Stimulated activated CD4-positive, alpha-beta T cell treated with anti-CD3 and anti-CD28 coated beads, Interleukin-15, amount 100 ng/mL, for 48 hours (primary cell): ENCODE data around the gene CFAP58.
"Not testable (repeated sequence)": the region's sequence is repeated elsewhere in the genome, so short reads cannot be mapped to it uniquely, and the experiment has no call there.

Experiments
- DNase-seq, 2 donors: peaks; one replicate each; pipeline ENCODE4 v3.0.0-alpha.2; 2020; ENCODE audit warnings: low read depth in 2 of 2

The CFAP58 gene

DNA sequence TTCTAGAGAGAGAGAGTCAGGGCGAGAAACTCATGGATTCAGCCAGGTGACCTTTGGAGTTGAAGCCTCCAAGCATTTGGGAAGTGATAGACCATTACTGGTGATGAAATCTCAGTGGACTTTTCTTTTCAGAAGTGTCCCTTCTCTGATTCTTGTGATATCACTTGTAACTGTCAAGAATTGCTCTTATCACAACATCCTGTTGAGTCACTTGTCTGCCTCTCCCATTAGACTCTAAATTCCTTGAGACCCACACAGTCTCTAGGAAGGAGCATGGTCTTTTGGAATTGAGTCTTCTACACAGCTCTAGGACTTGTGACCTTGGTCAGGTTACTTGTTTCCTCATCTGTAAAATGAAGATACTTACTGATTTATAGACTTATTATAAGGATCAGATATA lies 81.0 kb downstream of the CFAP58 start:
- no peak for DNase-seq

DNA sequence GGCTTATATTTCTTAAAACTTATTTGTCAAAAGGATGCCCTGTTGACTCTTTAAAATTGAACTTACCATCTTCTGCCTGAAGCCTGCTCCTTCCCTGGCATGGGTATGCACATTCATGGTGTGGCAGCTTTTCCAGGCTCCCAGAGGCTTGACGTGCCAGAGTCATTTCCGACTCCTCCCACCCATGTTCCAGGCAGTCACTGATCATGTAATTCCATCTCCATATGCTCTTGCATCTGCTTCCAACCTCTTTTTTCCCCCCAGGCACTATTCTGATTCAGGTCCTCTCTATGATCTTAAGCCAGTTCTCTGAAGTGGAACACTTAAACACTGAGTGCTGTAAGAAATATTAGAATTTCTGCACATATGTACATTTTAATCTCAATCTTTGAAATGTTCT lies 82.2 kb downstream of the CFAP58 start:
- DNase-seq: no peak

DNA sequence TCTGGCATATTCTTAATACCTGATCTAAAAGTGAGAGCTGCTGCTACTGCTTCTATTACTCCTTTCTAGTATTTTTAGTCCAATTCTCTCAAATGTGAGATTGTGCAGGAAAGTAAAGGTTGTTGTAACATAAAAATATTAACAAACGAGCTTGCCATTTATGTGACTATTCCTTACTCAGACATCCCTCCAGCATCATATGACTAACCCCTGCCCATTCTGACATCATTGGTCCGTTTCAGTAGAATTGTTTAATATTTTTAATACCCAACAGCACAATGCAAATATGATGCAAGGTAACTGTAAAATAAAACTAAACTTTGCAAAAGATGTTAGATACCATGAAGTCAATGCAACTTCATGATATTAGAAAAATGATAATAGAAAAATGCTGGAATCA lies 83.6 kb downstream of the CFAP58 start:
- no peak for DNase-seq

DNA sequence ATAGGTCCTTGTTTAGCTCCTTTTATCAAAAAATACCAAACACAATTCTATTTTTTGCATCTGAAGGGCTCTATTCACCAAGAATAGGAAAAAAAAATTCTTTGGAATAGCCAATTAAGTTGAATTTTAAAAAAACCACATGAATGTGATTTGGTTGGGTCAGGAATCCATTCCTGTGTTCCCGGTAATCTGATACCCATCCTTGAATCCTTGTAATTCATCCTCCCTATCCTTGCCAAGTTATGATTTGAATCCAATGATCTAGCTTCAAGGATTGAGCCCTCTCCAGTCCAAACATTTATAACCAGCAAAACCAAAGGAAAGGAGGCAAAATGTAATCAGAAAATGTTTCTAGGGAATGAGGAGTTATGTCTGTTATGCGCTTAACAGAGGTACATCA lies 86.6 kb downstream of the CFAP58 start:
- DNase-seq: no peak

DNA sequence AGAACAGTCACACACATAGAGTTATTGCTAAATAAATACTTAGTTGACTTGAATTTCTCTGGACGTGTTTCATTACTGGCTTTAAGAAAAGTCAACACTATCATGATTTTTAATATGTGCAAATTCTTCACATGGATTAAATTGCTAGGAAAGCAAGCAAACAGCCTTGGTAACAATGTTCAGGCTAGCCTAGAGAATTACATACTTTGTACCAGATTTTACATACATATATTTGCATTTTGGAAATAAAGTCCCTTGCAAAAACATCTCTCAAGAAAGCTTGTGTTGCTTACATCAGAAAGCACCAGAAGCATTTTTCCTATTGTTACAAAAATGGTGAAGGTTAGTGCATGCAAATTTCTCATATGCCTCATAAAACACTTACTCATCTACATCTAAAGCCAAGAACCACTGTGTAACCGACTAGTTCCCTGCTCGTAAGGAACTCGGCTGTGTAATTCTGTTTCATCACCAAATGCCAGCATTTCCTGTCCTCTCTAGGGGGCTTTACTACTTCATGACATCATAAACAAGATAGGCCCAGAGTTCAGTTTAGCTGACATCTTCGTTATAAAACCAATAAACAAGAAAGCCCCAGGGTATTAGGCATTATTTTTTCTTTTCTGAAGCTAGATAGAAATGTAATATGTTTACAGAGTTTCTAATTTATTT lies 87.8 kb downstream of the CFAP58 start:
- no peak for DNase-seq

DNA sequence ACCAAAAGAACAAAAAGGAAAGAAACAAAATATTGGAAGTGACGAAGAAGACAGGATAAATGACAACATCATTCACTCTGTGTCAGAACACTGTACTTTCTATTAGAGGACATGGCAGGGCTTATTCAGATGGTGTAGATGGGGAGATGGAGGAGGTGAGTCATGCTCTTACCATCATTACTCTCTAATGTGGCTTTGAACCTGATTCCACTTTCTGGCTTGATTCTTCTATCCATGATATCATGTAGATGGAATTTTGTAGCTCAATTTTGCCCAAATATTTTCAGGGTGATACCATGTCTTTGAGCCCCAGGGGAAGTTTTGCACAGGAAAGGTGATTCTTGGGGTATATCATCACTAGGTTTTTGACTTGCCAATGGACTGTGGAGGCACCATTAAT lies 91.7 kb downstream of the CFAP58 start:
- DNase-seq: no peak

DNA sequence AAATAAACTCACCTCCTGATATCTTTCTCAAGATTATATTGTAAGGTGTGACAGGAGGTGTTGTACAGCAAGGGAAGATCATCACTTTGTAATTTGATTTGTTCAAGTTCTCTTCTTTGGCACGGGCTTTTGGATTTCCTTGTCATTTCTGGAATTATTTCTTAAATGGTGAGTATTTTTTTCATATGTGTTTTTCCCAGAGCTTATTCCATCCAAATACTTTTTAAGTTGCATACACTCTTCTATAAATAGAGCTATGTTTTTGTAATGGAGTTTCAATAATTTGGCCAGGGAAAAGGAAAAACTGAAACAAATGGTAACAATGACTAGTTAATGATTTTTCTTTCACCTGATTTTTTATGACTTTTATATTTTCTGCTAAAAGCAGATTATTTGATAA lies 92.5 kb downstream of the CFAP58 start:
- DNase-seq: no peak

DNA sequence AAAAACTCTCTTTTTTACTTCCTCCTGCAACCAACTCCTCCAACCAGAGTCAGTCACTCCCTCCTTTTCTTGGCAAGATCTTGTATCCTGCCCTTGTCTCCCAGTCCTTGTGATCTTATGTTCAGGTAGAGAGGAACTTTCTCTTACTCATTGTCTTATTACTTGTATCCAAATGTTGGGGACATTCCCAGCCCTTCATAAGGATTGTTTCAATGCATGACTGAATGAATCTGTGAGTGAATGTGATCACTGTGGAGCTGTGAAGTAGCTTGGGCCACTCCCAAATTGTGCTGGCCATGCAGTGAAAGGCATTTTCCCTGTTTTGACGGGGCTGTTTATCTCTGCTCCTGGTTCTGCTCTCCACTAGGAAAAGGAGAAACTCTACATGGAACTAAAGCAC lies 93.7 kb downstream of the CFAP58 start:
- no peak for DNase-seq

DNA sequence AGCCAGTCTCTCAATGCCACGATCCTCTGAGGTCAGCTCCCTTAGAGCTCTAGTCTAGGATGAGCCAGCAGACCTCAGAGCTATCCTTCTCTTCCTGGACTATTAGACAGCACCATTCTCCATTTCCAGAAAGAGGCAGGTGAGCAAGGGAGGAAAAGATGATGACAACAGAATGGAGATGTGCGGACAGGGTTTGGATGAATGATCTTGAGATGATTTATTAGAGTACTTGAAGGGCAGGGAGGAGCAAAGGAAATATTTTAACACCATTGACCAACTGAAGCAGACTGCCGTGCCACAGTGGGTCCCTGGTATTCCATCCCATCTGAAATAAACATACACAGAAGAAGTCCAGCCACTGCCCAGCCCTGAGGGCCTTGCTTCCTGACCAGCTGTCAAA lies 94.3 kb downstream of the CFAP58 start:
- no peak for DNase-seq

DNA sequence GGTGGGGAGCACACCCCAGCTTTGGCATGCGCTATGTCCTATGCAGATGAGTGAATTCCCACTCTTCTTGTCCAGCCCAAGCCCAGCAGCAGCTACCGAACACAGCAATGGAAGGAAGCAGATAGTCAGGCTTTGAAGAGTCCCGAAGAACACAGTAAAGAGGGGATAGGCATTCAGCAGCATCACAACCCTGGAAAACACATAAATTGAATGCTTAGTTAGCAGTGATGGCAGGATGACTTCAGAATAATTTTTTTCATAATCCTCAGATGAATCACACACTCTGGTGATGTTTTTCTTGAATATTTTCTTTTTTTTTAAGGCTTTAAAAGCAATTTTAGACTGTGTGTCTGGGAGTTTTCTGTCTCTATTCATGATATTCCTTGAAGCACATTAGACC lies 95.8 kb downstream of the CFAP58 start:
- DNase-seq: no peak

DNA sequence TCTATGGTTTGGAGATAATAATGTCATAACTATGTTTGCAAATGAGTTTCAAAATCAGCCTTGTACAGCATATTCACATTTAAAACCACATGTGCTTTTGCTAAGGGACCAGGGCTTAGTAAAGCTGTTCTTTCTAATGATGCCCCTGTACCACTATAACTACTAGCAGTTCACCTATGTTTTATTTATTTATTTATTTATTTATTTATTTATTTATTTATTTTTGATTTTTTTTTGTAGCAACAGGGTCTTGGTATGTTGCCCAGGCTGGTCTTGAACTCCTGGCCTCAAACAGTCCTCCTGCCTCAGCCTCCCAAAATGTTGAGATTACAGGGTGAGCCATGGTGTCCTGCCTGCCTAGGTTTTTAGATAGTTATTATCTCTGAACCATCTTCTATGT lies 96.9 kb downstream of the CFAP58 start:
- no peak for DNase-seq

DNA sequence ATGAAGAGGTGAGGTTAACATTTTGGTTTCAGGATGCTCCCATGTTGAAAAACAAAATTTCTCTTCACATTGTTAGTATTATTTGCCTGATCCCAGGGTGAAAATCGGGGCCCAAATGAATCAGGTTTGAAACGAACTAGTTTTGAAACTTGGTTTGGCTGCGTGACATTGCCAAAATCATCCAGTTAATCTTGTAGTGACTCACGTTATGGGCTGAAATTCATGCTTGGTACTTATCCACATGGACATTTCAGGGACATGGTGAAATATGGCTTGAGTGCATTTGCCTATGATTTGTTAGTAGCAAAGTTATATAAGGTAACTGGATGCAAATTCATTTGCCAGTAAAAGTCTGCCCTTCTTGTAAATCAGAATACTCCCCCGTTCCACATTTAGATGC lies 97.3 kb downstream of the CFAP58 start:
- no peak for DNase-seq

DNA sequence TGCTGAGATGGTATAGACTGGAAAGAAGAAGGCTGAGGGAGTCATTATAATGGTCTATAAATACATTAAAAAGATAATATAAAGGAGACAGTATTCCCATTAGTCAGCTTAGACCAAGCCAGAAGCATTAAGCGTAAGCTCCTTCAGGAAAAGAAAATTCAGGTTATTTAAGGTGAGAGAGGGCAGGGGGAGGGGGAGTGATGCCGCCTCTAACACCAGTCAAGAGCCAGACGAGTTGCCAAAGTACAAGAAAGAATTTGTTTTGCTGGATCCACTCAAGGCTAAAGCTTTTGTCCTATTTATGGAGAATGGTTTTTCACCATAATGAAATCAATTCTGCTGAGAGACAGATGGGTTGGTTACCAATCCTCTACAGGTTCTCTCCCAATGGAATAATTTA lies 99.3 kb downstream of the CFAP58 start:
- DNase-seq: no peak

DNA sequence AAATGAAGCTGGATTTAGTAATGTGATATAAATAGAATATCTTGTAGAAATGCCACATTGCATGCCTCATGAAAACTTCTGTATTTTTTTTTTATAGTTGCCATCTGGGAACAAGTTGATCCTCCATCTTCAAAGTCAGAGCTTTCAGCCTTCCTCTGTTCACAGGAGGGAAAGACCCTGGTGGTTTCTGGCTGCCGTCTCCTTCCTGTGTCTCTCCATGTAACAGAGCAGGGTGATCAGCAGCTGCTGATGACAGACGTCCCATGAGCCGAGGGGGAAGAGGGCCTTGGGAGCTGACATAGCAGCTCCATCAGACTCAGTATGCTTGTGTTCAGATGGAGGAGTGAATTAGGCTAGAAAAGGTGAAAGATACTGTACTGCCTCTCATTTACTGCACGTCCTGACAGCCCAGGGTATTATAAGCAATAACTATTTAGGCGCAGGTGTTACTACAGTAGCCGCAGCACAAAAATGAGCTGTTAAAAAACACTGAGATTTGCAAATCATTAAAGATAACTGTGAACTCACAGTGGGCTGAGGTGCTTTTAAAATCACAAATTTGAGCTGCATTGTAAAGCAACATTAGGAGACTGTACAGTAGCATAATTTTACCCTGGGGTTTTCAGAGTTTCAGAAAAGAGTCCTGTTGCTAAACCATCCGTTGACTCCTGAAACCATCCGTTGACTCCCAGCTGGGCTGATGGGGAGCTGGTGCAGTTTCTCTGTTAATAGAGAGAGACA lies 103.3 kb downstream of the CFAP58 start:
- DNase-seq: no peak

DNA sequence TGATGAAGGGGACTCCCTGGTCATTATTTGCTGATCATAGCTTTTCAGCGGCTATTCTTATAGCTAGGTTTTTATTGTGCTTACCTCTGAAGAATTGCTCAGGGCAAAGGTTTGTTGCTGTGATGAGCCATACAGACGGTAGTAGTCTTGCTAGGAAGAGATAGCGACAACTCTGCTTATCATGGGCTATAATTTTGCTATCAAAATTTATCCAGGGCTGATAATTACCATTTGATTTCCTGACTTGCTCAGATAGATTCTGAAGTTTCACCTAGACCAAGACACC lies 103.9 kb downstream of the CFAP58 start:
- DNase-seq: no peak

DNA sequence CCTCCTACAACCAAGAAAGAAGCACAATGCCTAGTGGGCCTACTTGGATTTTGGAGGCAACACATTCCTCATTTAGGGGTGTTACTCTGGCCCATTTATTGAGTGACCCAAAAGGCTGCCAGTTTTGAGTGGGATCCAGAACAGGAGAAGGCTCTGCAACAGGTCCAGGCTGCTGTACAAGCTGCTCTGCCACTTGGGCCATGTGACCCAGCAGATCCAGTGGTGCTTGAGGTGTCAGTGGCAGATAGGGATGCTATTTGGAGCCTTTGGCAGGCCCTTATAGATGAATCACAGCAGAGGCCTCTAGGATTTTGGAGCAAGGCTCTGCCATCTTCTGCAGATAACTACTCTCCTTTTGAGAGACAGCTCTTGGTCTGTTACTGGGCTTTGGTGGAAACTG lies 111.9 kb downstream of the CFAP58 start:
- DNase-seq: not testable (repeated sequence)

DNA sequence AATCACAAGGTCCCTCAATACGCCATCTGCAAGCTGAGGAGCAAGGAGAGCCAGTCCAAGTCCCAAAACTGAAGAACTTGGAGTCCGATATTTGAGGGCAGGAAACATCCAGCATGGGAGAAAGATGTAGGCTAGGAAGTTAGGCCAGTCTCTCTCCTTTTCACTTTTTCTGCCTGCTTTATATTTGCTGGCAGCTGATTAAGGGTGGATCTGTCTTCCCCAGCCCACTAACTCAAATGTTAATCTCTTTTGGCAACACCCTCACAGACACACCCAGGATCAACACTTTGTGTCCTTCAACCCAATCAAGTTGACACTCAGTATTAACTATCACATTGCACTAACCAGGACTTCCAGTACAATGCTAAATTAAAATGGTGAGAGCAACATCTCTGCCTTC lies 115.2 kb downstream of the CFAP58 start:
- not testable (repeated sequence) for DNase-seq

DNA sequence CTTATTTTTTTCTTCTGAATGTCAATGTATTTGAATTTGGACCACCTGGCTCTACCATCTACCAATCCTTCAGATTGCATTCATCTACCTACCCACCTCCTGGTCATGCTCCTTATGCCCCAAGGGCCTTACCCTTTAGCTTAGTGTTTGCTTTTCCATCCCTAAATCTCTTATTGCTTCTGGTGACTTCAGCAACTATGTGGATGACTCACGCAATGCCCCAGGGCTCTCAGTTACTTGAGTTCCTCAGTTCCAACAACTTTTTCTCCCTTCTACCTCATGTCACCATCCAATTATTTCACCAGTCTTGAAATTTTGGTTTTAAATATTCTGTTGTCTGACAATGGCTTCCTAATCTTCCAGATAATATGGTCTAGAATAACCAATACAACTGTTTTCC lies 118.9 kb downstream of the CFAP58 start:
- no peak for DNase-seq

DNA sequence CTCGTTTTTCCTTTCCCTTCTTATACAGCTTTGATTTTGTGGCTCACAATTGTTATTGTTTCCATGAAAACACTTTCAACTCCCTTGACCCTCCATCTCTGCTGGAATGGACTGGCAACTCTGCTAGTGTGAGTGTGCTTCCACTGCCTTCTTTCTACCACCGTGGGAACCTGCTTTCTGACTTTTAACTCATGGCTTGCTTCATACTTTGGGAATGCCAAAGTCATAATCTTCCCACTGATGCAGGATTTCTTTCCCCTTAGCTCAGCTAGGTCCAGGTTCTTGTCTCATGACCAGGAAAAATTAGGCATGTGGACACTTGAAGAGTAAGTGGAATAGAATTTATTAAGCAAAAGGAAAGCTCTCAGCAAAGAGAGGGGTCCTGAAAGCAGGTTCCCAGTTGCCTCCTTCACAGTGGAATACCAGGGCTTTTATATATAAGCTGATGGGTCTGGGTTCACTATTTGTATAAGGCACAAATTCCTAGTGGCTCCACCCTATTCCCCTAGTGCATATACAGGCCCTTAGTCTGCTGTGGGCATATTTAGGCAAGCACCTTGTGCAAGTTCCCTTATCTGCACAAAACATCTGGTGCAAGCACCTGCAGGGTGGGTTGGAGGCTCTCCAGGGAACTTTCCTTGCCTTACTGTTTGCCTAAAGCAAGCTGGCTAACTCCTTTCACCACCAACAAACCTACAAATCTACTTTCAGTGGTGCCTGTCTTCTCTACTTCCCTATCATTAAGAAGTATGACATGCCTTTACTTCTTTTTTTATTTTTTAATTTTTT lies 119.5 kb downstream of the CFAP58 start:
- no peak for DNase-seq

DNA sequence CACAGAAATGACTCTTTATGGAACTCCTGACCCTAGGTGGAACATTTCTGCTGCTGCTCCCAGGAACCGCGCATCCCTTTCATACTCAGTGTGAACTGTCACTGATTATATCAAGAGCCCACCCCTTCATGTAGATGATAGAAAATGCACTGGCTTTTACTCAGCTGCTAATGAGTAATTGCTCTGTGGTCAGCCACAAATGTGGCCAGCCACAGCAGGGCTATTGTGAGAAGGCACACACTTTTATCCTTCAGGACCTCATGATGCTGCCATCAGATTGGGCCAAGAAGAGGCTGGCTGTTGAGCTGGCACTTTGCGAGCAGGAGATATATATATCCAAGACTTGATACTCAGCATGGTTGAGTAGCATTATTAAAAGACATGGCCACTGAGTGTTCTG lies 124.7 kb downstream of the CFAP58 start:
- DNase-seq: no peak

DNA sequence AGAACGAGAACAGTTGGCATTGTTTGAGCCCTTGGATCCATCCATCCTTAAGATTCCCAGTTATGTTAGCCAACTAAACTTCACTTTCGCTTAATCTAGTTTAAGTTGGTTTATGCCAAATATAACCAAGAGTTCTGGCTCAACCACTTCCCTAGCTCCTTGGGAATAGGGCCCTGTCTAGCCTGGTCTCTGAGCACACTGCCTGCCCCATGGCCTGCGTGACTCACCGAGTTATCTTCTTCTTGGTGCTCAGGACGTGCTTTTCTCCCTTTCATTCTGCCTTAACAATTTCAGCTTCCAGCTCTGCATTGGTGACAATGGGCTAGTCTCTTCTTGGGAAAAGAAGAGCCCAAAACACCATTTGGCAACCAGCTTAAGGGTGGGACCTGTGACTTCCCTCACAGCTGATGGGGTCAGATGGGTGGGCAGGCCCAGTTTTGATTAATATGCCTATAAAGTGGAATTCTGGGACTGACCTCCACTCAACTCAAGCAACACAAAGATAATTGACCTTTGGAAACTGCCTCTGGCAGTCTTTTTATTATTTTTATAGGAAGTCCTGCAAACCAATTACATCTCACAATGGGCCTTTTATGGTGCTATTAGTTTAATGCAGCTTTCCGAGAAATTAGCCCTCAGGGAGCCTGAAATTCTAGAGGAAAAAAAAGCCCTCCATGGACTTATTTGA lies 126.4 kb downstream of the CFAP58 start:
- no peak for DNase-seq

DNA sequence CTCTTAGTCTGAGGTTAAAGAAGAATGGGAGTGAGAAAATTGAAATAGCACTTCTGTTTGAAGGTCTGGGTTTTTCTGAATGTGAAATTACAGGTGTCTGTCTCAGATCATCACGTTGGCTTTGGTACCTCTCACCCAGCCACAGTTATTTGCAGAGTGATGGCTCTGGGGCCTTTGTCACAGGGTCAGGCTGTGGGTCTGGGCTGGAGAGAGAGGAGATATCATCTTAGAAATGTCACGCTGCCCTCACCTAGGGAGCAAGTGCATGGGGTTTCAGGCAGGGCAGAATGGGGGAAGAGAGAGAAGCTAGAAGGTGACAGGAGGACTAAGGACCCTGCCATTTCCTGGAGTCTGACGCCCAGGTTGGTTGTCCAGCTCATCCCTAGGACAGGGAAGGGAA lies 127.2 kb downstream of the CFAP58 start:
- DNase-seq: no peak

DNA sequence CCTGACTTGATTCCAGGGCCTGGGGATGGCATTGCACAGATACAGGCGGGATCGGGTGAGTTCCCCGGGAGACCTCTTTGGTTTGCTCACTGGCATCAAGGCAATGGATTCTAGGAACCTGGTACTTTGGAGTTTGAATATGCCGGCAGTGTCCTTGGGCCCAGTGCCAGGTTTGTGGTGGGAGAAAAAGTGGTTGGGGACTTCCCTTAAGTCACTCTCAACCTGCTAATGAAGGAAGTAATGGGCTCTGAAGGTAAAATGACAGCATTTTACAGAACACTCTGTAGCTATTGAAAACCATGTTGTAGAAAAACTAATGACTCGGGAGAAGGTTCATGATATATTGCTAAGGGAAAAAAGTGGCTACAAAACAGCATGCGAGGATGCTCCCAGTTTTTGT lies 129.9 kb downstream of the CFAP58 start:
- no peak for DNase-seq
